CD4-positive, alpha-beta T cell treated with Interleukin-17A for 4 hours (primary cell): Measurements from ENCODE around the gene NCSTN.

ENCODE experiments used
- DNase-seq: peaks from one replicate; pipeline ENCODE4 v3.0.0-alpha.2; 2020; ENCODE audit warnings: mixed read lengths

NCSTN gene

DNA sequence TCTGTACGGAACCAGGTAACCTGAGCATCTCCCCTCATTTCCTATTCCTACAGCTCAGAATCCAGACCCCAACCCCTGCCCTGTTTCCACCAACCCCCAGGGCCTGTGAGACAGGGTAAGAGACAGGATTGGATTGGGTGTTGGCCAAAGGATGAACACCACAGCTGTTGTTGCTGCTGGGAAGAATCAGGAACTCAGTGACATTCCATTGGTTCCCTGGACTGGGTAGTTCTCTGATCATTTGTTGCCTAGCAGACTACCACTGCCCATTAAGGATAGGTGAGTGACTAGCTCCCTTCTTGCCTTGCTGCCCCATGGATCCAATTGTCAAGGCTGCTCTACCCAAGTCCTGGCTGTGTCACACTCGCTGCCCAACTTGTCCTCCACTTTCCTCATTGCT is 10.0 kb downstream of the NCSTN start:
- no peak for DNase-seq

DNA sequence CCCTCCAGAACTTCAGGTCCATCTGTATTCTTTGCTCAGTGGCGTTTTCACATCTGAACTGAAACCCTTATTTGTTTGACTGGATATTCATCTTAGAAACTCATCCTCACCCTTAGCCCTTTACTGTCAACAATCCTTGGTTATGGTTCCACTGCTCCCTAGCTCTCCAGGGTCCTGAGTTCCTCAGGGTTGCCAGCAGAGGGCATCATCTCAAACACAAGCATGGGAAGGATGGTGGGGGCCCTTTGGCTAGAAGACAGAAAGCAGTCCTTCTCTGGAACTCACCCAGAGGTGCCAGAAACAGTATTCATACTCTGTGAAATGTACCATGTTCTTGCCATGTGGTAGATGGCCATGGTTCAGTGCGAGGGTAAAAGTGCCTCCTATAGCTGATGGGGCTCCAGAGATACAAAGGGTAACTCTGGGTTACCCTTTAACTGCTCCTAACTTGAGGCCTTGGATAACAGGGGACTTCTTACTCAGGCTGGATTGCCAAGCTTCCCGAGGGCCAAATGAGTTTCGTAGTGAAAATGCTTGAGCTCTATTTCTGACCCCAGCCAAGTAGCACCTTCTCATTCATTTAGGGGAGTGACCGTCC is 11.3 kb downstream of the NCSTN start:
- DNase-seq: peak; percentile 22

DNA sequence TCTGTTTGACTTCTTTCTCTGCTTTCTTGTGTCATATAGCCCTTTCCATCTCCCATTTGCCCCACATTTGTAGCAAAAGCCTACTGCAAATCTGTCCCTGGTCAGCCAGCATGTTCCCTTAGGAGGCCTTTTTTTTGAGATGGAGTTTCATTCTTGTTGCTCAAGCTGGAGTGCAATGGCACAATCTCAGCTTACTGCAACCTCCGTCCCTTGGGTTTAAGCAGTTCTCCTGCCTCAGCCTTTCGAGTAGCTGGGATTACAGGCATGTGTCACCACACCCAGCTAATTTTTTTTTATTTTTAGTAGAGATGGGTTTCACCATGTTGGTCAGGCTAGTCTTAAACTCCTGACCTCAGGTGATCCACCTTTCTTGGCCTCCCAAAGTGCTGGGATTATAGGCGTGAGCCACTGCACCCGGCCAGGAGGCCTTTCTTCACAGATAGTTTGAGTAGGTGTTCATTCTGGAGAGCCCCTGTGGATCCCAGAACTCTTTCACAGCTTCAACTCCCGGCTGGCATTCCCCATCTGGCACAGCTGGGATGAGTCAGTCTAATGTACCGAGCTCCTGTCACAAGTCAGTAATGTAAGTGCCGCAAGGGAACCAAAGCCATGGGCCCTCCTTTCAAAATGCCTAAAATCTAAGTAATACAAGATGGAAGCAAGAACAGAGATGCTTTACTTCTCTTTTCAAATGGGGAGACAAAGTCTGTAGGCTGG is 14.3 kb downstream of the NCSTN start:
- no peak for DNase-seq

DNA sequence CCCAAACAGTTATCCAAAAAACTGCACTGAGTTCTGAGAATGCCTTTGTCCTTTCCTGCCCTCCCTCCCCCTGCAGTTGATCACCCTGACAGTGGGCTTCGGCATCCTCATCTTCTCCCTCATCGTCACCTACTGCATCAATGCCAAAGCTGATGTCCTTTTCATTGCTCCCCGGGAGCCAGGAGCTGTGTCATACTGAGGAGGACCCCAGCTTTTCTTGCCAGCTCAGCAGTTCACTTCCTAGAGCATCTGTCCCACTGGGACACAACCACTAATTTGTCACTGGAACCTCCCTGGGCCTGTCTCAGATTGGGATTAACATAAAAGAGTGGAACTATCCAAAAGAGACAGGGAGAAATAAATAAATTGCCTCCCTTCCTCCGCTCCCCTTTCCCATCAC is 14.9 kb downstream of the NCSTN start:
- DNase-seq: no peak

DNA sequence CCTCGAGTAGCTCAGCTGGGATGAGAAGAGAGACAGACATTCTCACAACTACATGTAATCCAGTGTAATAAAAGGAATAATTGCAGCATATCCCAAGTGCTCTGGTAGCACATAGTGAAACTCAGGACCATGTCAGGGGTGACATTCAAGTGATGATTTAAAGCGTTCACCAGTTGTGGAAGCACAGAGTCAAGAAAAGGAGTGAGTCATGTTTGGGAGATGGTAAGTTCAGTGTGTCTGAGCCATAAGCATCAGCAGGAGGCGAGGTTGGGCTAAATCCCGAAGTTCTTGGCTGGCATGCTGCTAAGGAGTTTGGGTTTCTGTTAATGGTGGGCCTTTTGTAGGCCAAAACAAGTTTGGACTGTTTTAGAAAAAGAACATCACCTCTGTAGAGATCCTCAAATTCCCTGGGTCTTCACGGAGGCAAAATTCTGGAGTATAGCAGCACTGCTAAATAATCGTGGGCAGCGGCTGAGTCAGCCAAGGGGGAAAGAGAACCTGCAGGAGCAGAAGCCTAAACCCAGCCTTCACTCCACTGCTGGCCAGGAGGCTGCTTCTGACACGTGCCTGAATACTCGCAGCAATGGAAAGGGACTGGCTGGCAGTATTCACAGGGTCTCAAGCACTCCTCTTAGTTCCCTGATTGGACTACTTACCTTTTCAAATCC is 16.5 kb downstream of the NCSTN start:
- no peak for DNase-seq

DNA sequence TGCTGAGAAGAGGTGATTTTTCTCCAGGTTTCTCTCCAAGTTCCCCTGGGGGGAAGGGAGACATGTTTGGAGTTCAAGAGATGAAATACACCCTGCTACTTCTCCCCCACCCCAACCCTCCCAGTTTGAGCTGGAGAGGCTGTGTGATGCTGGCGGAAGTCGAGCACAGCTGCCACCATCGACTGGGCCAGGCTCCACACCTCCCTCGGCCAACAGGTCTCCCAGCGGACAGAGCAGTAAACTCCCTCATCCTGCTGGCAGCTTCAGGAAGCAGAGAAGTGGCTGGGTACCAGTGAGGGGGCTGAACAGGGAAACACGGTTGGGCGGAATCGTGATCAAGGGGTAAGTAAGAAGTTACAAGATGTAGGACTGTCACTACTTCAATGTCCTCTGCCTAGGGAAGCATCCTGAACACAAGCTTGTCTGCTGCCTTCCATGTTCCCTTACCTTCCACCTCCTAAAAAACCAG is 17.1 kb downstream of the NCSTN start:
- DNase-seq: no peak

DNA sequence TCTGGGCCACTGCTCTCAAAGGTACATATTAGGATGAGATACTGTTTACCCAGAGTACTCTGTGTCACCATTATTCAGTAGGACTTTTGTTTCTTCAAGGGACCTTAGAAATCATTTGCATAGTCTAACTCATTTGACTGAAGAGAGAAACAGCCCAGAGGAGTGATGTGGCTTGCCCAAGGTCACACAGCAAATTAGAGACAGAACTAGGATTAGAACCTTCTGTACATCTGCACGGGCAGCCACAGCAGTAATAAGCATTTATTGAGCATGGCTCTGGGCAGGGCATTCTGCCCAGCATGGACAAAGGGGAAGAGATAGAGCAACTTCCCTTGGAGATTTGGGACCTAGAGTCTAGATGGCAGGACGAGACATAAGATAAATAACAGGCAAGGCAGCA is 18.0 kb downstream of the NCSTN start:
- no peak for DNase-seq

DNA sequence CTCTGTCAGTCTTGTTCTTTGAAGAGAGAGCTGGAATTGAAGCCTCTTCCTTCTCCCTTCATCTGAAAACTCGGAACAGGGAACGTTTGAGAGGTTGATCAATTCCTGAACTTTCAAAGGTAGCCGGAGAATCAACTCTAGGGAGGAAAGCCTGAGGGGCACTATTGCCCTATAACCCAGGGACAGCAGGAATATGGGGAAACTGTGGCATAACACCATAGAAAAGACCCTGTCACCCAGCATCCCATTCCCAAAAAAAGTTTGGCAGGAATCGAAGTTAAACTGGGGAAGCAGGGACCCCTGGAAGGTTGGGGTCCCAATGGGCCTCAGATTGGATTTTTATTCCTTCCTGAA is 18.6 kb downstream of the NCSTN start:
- no peak for DNase-seq

DNA sequence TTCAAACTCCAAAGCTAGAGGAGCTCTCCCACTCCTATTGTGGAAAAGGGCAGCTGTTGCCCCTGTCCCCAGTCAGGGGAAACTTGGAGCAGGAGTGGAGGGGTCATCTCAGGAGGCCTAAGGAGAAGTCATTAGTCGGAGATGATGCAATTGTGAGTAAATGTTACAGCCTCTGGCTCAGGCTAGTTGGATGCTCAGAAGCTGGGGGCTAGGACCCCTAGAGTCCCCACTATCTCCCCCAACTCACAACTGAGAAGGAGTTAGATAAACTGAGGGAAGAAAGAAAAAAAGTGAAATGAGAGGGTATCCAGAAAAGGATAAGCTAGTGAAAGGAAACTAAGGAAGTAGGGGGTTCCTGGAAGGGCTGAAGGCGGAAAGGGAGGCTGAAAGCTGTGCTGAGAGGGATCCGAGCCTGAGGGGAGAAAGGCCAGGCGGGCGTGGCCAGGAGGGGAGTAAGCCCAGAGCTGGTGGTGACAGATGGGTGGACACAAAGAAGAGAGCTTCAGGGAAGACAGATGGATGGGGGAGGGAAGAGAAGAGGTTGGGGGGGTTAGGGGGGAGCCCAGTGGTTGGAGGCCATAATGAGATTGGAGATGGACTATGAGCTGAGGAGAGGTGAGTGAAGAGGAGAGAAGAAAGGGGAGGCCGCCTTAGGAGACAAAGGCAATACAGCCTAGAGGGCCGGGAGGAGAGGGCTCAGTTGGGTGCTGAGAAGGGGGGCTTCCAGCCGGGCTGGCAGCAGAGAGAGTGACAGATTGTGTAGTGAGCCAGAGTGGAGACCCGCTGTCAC is 19.2 kb downstream of the NCSTN start:
- no peak for DNase-seq

DNA sequence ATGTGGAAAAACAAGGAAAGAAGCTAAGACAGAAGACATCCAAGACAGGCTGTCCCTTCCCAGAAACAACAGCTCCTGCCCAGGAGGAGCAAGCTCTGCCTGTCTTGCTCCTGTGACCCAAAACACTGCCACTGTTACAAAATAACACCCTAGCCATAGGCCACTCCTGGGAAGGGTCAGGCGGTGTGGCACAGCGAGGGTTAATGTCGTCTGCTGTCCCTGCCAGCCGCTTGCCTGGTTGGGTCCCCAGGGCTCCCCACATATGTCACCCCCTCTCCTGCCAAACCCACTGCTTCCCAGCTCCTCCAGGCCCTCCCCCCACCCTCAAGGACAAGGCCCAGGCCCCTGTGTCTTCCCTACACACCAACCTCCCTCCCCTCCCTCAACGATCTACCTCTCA is 19.8 kb downstream of the NCSTN start:
- no peak for DNase-seq

DNA sequence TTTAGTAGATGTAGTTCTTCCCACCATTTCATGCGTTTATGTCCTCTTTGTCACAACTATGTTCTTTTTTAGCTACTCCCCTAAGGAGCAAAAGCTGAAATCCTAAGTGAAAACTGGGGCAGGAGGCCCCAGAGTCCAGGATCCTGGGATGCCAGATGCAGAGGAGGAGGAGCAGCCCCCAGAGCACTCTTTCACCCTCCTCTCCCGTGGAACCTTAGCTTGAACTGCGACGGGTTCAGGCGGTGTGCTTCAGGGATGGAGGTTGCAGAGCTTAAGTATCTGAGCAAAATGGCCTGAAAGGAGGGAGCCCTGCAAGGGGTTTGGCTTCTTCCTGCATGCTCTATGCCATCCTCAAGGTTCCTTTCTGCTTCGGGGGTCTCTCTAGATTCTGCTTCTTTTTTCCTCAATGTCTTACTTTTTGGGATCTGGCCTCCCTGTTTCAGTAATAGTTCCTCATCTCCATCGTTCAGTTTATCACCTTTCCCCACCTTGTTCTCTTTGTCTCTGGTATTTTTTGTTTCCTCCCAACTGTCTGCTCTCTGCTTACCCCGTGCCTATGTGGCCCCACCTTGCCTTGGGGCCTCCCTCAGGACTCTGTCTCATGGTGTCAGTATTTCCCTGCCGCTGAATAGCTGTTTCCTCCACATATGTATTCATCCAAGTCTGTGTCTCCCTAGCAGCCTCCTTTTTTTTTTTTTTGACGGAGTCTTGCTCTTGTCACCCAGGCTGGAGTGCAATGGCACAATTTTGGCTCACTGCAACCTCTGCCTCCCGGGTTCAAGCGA is 21.0 kb downstream of the NCSTN start:
- DNase-seq: no peak

DNA sequence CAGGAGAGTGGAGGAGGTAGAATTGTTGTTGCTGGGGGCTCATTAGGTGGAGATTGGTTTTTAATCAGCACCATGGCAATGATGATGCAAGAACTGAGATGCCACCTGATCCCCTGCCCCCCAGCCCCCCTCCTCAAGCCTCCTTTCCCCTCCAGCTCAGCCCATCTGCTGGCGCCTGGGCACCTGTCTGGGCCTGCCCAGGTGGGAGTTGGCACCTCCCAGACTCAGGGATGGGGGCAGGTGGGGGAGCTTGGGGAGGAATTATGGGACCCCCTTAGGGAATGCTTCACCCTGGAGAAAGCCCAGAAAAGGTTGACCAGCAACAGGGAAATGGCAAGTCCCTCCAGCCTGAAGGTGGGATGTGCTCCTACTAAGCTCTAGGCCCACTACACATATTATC is 22.1 kb downstream of the NCSTN start:
- no peak for DNase-seq

DNA sequence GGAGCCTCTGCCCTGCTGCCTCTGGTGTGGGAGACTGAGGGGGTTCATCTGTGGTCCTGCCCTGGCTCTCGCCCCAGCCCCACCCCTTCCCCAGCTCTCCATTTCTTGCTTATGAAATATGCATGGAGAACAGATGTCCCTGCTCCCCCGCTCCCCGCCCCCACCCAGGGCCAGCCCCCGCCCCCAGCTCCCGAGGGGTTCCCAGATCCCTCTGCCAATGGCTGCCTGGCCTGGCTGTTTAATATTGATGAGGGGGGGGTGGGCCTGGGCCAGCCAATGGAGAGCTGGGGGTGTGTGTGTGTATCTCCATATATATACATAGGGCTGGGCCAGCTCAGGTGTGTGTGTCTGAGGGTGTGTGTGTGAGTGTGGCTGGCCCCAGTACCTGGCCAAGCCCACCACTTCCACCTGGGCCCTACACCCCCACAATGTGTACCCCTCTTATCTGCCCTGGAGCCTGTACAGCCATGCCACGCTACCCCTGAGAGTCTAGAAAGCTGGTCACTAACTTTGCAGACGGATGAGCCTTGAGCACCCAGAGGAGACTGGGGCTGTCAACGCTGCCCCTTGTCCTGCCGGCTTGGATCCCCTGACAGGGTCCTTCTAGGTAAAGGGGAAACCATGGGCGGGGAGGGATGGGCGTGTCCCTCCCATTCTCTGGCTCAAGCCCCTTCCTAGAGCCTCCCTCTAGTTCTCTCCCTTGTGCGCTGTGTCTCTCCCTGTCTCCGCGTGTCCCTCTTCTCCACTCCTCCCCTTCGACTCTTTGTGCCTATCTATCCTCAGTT is 23.7 kb downstream of the NCSTN start, which contains the start of gene NHLH1:
Gene NHLH1 (plus strand): TSS at position 341 of the 785 bp plus-strand sequence. CDS start 3,661 bp downstream, outside the sequence.
- no peak for DNase-seq

DNA sequence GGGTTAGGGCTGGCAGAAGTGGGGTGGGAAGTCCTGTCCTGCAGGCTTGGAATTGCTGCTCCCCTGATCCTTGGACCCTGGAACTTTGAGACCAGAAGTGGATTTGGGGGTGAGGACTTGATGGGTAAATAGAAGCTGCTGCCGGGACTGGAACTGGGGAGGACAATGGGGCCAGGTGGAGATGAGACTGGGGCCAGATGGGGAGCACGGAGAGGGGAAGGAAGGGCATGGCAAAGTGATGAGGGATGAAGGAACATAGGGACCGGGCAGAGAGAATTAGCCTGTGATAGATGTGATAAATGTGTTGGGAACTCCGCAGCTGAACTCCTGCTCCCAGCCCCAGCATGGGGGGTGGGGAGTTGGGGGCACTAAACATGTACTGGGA is 24.3 kb downstream of the NCSTN start:
- DNase-seq: no peak

DNA sequence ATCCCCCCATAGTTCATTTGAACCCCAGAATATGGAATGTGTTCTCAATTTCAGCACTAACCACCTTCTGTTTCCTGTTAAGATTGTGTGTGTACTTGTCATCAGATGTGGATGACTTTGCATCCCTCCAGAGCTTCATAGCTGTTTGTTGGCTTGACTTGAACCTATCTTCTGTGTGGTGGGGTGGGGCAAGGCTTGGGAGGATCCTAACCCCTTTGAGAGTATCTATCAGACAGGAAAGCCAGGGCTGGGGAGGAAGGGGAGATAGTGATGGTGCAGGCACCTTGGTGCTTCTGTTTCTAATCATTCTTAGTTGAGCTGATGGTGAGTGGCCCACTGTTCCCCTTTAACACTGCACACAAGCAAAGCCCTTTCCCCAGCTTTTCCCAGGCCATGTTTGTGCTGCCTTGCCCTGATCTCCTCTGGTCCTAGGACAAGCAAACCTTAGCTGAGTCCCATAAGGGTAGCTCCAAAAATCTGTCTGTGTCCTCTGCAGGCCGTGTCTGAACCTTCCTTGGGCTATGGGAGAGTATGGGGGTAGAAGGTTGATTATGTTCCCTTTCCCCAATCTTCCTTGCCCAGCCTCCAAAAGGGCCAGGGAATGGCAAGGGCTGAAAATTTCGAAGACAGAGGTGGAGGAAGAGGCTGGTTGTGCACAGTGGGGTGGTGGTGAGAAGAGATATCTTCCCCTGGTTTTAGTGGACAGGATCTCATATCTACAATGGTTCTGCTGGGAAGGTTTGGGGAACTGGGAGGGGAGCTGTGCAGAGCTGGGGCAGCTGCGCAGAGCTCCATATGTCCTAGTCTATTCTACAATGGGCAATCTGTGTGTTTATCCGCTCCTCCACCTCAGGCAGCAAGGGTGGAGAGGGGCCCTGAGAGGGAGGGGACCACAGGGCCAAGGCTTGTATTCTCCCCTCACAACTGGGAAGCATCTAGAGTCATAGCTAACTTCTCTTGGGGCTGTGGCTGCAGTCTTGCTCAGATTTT is 25.0 kb downstream of the NCSTN start:
- DNase-seq: no peak

DNA sequence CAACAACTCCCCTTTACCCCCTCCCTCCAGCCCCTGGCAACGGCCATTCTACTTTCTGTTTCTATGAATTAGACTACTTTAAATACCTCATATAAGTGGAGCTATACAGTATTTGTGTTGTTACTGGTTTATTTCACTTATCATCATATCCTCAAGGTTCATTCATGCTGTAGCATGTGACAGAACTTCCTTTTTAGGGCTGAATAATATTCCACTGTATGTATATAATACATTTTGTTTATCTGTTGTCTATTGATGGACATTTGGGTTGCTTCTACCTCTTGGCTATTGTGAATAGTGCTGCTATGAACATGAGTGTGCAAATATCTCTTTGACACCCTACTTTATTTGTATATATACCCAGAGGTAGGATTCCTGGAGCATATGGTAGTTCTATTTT is 25.9 kb downstream of the NCSTN start:
- no peak for DNase-seq

DNA sequence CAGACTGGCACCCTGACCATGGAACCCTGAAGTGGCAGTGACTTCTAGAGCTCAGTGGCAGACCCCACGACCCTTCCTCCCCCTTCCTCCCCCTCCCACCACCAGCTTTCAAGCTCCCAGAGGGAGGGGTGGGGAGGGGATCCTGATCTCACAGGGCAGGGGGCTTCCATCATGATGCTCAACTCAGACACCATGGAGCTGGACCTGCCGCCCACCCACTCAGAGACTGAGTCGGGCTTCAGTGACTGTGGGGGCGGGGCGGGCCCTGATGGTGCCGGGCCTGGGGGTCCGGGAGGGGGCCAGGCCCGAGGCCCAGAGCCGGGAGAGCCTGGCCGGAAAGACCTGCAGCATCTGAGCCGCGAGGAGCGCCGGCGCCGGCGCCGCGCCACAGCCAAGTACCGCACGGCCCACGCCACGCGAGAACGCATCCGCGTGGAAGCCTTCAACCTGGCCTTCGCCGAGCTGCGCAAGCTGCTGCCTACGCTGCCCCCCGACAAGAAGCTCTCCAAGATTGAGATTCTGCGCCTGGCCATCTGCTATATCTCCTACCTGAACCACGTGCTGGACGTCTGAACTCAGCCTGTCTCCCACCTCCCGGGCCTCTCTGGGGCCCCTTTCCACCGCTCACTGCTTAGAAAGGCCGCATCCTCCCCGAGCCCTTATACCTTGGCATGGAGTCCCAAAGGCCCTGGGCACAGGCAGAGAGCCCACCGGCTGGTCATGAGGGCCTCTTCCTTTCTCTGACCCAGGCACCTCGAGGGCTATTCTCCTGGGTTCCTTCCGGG is 27.6 kb downstream of the NCSTN start:
- DNase-seq: no peak

DNA sequence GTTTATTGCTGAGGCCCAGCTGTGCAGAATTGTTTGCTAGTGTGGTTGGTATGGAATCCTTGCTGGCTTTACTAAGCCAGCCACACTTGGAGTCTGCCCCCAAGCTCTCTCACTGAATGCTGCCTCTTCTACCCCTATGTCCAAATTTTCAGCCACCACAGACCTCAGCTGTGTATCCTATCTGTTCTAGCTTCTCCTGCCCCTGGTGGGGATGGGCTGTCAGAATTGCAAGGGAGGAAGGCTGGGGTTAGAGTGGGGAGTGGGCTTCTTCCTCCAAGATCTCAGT is 28.1 kb downstream of the NCSTN start:
- no peak for DNase-seq

DNA sequence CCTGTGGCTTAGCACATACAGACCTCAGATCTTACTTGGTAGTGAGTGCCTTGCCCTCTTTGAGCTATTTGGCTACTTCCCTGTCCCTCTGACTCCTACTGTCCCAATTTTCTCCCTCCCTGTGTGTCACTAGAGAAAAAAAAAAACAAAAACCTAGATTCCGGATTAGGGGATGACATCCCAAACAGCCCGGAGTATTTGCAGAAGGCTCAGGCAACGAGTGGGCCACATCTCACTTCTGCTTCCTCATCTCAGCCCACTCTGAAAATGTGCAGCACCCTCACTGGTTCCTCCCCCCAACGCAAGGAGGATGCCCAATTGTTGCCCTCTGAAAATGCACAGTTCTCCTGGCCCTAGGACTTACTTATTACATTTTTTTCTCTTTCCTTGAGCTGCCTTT is 28.6 kb downstream of the NCSTN start:
- no peak for DNase-seq

DNA sequence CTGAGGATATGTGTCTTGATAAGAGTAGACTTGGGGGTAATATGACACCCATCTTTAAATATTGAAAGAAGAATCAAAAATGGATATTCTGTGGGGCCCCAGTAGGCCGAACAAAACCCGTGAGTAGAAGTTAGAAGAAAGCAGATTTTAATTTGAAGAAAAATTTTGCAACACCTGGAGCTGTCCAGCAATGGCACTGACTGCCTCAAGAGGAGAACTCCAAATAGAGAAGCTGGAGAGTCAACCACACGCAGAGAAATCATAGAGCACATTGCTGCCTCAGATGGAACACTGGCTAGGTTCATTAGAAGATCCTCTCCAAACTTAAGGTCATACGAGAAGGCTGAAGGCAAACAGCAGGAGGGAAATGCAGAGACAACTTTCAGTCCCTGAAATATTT is 30.5 kb downstream of the NCSTN start:
- no peak for DNase-seq
